Amniotic epithelial cell (primary cell): Measurements from ENCODE around the gene PPP1R16B.

ENCODE experiments used
- DNase-seq: peaks from one replicate; pipeline ENCODE4 v3.0.0-alpha.2; 2010; ENCODE audit warnings: low read depth

The PPP1R16B gene

GRCh38 chr20:38827770-38828281 is 22.3 kb downstream of the PPP1R16B start:
- DNase-seq = no peak

DNA sequence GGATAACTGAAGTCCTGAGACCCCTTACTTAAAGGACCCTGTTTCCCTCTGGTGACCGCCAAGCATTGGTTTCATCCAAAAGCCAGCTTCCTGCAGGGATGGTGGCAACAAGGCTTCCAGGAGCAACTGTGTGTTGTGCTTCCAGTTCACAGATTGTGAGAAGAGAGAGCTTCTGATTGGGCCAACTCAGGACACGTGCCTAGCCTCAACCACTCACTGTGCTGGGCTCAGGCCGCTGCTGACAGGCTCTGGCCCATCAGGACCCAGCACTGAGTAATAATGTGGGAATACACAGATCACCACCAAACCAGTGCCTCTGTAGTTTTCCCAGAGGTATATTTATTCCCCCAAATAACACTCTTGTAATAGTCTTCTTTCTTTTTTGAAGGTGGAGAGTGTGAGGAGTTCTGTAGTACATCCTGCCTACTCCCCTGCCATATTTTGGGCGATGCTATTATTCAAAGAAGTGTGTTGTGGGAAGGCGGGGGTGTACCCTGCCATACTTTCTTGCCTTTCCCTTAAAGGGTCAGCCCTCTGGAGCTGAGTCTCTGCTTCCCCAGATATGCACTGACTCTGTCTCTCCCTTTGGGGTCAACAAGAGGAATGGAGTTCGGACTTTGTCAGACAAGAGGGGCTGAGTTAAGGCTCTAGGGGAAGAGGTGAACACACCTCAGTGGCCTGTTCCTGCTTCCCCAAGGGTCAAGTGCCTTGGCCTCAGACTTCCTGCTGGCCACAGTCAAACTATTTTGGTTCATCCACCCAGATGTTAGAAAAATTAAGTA is 23.2 kb downstream of the PPP1R16B start:
- DNase-seq = no peak

GRCh38 chr20:38829296-38829875 is 23.9 kb downstream of the PPP1R16B start:
- no peak for DNase-seq

DNA sequence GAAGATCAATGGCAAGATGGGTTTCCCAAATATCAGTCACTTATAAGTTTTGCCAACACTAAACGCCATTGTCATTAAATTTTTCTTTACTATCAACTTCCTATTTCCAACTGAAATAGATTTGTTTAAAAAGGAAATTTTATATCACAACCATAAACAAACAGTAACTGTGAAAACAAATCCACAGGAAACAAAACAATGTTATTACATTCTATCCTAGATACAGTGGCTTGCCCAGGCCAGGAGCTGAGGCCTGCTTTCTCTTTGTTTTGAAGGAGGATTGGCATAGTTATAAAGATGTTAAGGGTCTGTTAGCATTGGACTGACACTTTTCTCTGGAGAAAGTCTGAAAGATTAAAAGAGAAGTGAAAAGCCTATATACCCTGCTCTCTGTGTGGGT is 24.9 kb downstream of the PPP1R16B start:
- DNase-seq = no peak

- DNase-seq = no peak
Measured at GRCh38 chr20:38831049-38831691, 25.7 kb downstream of the PPP1R16B start.

DNA sequence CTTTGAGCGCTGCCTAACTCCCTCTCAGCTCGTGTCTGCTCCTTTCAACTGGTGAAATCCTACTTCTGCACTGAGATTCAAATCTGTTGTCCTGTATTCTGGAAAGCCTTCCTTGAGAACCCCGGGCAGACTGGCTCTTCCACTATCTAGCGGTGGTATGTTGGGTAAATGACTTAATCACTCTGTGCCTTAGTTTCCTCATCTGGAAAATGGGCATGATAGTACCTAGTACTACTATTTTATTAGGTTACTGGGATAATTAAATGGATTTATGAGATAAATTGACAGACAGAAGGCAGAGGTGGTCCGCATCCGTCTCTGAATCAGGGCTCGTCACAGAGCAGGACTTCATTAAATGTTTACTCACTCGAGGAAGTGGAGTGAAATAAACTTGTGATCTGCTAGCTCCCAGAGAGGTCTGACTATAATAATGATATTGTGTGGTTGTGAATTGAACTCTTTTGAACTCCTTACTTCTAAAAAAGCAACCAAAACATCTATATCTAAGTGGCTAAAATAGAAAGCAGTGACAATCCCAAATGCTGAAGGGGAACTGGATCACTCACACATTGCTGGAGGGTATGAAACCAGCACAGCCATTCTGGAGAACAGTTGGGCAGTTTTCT is 26.6 kb downstream of the PPP1R16B start:
- DNase-seq = no peak

GRCh38 chr20:38833154-38833856 is 27.8 kb downstream of the PPP1R16B start:
- DNase-seq = no peak

DNA sequence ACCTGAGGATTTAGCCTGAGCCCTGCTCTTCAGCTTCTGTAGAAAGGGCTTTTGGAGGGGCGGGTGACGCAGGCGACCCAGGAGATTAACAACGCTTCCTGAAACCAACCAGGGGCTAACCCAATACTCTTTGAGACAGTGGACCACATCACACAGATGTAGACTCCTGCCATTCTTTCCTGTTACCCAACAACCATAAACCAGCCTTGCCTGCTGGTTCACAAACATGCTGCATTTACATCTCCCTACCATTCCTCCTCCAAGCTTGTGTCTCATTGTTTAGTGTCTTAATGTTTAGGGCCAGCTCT is 28.3 kb downstream of the PPP1R16B start:
- DNase-seq = no peak

DNA sequence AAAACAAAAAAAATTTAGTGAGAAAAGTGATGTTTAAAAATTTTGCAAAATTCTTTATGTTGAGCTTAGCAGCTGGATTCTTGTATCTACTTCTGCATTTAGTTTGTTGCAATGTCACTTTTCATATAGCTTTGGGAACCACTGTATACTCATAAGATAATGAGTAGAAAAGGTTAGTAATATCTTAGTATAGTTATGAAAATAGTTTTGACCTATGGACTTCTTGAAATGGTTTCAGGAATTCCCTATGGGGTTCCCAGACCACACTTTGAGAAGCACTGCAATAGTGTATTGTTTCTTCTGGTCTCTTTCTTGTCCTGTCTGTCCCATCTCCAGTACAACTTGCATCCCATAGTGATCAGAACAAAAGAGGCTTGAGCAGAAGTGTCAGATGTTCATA is 29.4 kb downstream of the PPP1R16B start:
- no peak for DNase-seq

DNA sequence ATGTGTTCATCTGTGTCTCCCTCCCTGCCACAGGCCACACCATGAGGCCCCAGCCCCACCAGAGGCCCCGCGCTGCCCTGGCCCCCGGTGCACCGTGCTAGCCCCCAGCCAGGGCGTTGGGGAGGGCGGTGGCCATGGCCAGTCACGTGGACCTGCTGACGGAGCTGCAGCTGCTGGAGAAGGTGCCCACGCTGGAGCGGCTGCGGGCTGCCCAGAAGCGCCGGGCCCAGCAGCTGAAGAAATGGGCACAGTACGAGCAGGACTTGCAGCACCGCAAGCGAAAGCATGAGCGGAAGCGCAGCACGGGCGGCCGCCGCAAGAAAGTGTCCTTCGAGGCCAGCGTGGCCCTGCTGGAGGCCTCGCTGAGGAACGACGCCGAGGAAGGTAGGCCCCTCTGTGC is 30.3 kb downstream of the PPP1R16B start:
- no peak for DNase-seq

GRCh38 chr20:38836991-38837390 is 31.5 kb downstream of the PPP1R16B start:
- no peak for DNase-seq

DNA sequence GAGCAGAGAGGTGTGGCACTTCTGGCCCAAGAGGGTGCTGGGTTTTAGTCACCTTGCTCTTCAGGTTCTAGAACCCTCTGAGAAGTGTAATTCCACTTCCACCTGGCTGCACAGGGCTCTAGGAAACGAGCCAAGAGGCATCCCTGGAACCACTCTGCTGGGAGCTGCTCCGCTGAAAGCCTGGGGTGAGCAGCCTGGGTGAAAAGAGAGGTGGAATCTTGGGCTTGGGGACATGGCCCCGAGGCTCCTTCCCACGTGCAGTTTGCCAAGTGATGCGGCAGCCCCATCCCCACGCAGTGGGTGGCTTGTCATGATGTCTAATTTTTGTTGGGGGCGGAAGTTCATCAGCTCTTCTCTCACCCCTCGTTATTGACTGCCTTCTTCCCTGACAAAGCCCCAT is 32.8 kb downstream of the PPP1R16B start:
- no peak for DNase-seq

DNA sequence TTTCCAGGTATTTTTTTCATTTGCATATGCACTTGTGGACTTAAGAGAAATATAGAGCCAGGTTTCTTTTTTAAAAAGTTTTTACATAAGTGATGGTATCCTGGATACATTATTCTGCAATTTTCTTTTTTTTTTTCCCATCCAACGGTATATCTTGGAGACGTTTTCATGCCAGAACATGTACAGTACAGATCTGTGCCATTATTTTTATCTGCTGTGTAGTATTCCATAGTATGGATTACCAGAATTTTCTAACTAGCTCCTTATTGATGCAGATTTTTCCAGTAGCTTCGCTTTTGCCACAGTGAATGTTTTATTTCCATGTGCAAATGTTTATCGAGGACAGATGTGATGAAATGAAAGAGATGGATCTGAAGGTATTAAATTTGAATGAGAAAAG is 34.1 kb downstream of the PPP1R16B start:
- DNase-seq = no peak

DNA sequence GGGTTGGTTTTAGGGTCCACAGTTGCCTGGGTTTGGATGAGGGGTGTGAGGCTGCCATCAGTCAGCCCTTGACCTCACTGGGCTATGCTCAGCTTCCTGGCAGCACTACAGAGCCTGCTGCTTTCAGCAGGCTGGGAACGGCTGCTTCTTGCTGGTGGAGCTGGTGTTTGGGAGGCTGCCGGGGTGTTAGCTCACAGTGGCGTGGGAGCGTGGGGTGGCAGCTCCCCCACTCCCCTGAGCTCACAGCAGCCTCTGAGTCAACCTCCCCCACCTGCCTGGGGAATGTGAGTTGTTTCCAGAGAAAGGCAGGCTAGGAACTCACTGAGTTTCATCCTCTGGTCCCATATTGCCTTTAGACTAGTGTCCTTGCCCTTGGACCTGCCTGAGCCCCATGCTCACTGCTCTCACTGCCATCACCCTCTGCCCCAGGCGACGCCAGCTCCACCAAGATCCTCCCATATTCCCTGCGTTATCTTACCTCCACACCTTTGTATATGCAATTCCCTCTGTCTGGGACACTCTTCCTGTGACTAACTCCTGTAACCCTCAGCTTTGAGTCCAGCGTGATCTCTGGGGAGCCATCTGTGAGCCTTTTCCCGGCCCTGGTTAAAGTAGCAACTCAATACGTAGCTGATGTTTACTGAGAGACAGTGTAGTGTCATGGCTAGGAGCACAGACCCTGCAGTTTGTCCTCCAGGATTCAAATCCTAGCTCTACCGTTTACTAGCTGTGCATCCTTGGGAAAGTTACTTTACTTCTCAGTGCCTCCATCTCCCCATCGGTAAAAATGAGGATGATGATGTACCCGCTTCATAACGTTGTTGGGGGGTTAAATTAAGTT is 34.8 kb downstream of the PPP1R16B start:
- DNase-seq = peak; percentile 54

DNA sequence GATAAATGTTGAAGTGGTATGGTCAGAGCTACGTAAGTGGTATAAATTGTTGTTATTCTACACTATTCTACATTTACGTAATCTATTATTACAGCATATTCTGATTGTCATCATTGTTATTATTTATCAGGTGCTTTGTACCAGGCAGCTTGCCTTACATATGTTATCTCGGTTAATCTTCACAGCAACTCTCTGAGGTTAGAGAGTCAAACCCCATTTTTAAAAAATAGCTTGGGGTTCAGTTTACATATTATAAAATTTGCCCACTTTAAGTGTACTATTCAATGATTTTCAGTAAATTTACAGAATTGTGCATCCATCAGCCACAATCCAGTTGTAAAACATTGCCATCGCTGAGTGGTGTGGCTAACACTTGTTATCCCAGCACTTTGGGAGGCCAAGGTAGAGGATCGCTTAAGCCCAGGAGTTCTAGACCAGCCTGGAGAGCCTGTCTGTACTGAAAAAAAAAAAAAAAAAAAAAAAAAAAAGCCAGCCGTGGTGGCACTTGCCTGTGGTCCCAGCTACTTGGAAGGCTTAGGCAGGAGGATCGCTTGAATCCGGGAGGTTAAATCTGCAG is 35.5 kb downstream of the PPP1R16B start:
- DNase-seq = no peak

DNA sequence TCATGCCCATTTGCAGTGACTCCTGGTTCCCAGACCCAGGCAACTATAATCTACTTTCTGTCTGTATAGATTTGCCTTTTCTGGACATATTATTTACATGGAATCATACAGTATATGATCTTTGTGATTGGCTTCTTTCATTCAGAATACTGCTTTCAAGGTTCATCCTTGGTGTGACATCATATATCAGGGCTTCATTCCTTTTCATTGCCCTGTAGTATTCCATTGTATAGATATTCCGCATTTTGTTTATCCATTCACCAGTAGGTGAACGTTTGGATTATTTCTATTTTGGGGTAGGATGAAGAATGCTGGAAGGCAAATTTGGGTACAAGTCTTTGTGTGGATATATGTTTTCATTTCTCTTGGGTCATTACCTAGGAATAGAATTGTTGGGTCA is 36.1 kb downstream of the PPP1R16B start:
- DNase-seq = no peak

GRCh38 chr20:38842026-38842425 is 36.5 kb downstream of the PPP1R16B start:
- no peak for DNase-seq

DNA sequence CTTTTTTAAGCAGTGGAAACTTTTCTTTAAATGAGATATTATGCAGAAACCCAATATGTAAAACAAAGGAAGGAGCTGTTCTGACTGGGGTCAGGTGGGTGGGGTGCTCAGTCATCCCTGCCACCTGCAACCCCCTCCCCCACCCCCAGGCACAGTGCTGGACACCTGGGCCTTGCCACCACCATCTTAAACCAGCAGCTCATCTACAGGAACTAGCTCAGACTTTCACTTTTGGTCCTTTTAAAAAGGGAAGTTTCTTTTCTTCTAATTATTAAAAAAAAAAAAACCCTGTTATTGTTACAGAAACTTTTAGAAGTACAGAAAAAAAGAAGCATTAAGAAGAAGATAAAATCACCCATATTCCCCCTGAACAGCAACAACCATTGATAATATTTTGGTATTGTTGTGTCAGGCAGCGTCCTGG is 37.1 kb downstream of the PPP1R16B start:
- no peak for DNase-seq

DNA sequence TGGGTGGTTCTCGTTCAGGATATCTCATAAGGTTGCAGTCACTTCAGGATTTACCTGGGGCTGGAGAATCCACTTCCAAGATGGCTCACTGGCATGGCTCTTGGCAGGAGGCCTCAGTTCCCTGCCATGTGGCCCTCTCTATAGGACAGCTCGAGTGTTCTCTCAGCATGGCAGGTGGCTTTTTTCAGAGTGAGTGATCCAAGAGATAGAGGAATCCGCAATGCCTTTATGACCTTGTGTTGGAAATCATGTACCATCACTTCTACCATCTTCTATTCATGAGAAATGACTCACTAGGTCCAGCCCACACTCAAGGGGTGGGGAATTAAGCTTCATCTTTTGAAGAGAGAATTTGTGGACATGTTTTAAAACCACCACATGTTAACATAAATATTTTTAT is 37.8 kb downstream of the PPP1R16B start:
- DNase-seq = no peak

- DNase-seq = no peak
Measured at GRCh38 chr20:38844963-38845362, 39.5 kb downstream of the PPP1R16B start.

DNA sequence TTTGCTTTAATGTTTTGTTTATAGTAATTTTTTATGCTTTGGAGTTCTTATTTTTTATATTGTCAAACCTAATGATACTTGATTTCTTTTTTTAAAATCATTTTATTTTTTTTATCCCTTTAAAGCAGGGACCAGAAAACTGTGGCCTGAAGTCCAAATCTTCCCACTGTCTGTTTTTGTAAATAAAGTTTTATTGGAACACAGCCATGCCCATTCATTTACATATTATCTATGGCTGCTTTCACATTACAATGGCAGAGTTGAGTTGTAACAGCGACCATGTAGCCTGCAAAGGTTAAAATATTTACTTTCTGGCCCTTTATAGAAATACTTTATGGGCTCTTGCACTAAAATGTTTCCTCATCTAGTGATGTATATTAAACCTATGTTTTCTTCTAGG is 42.3 kb downstream of the PPP1R16B start:
- no peak for DNase-seq
